Mesodermal cell (in vitro differentiated cells): ENCODE measurements around the gene FURIN.
"Not testable (repeated sequence)": the region's sequence is repeated elsewhere in the genome, so short reads cannot be mapped to it uniquely, and the experiment has no call there.

Experiments used
- H3K27ac ChIP-seq: 2 replicates; pipeline ENCODE4 v1.7.0; 2013; ENCODE audit warnings: mild to moderate bottlenecking, low read depth, low read length, moderate library complexity; ENCODE audit not compliant: severe bottlenecking
- H3K36me3 ChIP-seq: 2 replicates; pipeline ENCODE4 v1.7.1; 2013; ENCODE audit warnings: mild to moderate bottlenecking, low read length, moderate library complexity; ENCODE audit not compliant: control insufficient read depth, insufficient read depth
- H3K4me1 ChIP-seq: one replicate; pipeline ENCODE4 v1.7.1; 2013; ENCODE audit warnings: mild to moderate bottlenecking, low read length; ENCODE audit not compliant: insufficient read depth, control insufficient read depth, poor library complexity, severe bottlenecking
- H3K4me3 ChIP-seq: 2 replicates; pipeline ENCODE4 v1.7.0; 2013; ENCODE audit warnings: low read length, control low read depth, mild to moderate bottlenecking; ENCODE audit not compliant: insufficient read depth, poor library complexity, severe bottlenecking; ENCODE audit errors: extremely low read depth
- H3K9me3 ChIP-seq: 2 replicates; pipeline ENCODE4 v1.7.1; 2013; ENCODE audit warnings: mild to moderate bottlenecking, low read length, moderate library complexity; ENCODE audit not compliant: control insufficient read depth
- WGBS, 2 experiments: methylation state at CpG; one replicate each; pipeline ENCODE4 v1.1.5; 2013; ENCODE audit warnings: missing lambda C conversion rate in 2 of 2; ENCODE audit not compliant: insufficient coverage in 2 of 2; 5-methylcytosine and 5-hydroxymethylcytosine counted together

The FURIN gene

GRCh38 chr15:90903733-90904536 is 35.5 kb downstream of the FURIN start:
- Histone ChIP-seq H3K36me3 (peaks cover 27% of the 10 kb centered on the region), H3K27ac (no peak overlapping the region), H3K9me3 (no peaks in the 10 kb centered on the region), H3K4me3 (peak overlapping the region; percentile 56), H3K4me1 (no peaks in the 10 kb centered on the region)
- WGBS, 2 experiments: 20 to 48% methylated on average over 10 to 11 of the region's 18 CpGs

- H3K27ac ChIP-seq: no peak overlapping the region
- 91 to 100% methylated on average over 6 to 7 of the region's 9 CpGs for WGBS, 2 experiments
Measured at GRCh38 chr15:90904746-90905145, 36.4 kb downstream of the FURIN start.

GRCh38 chr15:90905306-90906180 is 37.2 kb downstream of the FURIN start:
- Histone ChIP-seq H3K27ac (no peak overlapping the region), H3K4me1 (no peaks in the 10 kb centered on the region), H3K4me3 (no peak overlapping the region), H3K9me3 (no peaks in the 10 kb centered on the region), H3K36me3 (peaks cover 34% of the 10 kb centered on the region)
- 96% methylated on average over 26 of the region's 28 CpGs for WGBS, 2 experiments

More at GRCh38 chr15:90904746-90905145, 36.4 kb downstream of the FURIN start:
- no peak overlapping the region for H3K4me3 ChIP-seq
- no peaks in the 10 kb centered on the region for H3K9me3 ChIP-seq
- peaks cover 32% of the 10 kb centered on the region for H3K36me3 ChIP-seq
- no peaks in the 10 kb centered on the region for H3K4me1 ChIP-seq

DNA sequence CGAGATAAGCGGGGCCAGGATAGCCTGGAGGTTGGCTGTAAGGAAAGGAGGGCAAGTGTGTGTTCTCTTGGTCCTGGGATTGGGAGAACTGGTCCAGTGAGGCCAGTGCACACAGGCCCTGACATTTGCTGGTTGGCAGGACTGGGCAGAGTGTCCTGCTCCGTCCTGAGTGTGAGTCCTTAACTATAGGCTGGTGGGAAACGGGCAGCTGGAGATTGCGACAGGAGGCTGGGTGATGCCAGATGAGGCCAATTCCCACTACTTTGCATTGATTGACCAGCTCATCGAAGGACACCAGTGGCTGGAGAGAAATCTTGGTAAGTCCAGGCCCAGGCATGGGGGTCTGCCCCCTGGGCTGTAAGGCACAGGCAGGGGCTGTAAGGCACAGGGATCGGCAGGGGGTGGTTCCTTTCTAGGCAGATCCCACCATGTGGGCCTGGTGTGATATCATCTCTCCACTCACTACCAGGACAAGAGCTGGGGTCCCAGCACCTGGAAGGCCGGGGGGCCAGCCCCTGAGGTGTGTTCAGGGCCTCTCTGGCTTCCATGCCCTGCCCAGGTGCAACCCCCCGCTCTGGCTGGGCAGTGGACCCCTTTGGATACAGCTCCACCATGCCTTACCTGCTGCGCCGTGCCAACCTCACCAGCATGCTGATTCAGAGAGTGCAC is 37.9 kb downstream of the FURIN start:
- H3K9me3 ChIP-seq: no peaks in the 10 kb centered on the region
- no peak overlapping the region for H3K4me3 ChIP-seq
- H3K4me1 ChIP-seq: no peaks in the 10 kb centered on the region
- peaks cover 39% of the 10 kb centered on the region for H3K36me3 ChIP-seq
- 95 to 96% methylated on average over 9 of the region's 11 CpGs for WGBS, 2 experiments
- no peak overlapping the region for H3K27ac ChIP-seq

GRCh38 chr15:90907051-90907660 is 38.8 kb downstream of the FURIN start:
- 87 to 95% methylated on average over 14 to 15 of the region's 15 CpGs for WGBS, 2 experiments

DNA sequence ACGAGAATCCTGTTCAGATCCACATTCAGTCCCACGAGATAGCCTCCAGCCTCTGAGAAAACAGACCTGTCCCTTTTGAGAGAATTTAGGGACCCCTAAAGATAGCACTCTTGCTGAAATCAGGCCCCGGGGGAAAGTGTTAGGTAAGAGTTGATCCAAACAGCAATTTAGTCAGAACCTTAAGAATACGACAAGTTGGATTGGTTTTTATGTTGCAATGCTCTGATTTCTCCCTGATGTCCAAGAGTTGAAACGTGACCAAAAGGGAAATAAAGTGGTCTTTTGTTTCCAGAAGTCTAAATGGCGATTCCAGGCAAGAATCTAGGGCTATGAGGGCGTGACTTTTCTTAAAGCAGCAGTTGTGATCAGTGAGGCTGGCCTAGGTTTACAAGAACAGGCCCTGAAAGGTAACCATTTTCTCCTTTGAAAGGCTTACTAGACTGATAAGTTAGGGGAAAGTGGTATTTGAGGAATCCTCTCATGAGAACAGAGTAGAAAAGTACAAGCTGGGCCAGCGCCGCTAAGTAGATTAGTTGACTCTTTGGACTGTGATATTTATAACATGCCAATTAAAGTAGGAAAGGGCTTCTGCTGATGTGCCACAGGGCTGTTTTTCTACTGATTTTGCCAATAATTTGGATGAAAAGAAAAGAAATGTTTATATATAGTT is 39.6 kb downstream of the FURIN start:
- no peaks in the 10 kb centered on the region for H3K4me1 ChIP-seq
- no peaks in the 10 kb centered on the region for H3K9me3 ChIP-seq
- peaks cover 54% of the 10 kb centered on the region for H3K36me3 ChIP-seq
- WGBS, 2 experiments: 85 to 87% methylated on average over 8 to 9 of the region's 9 CpGs
- H3K27ac ChIP-seq: no peak overlapping the region
- H3K4me3 ChIP-seq: no peak overlapping the region

More at GRCh38 chr15:90907051-90907660, 38.8 kb downstream of the FURIN start:
- H3K4me3 ChIP-seq: no peak overlapping the region
- H3K9me3 ChIP-seq: no peaks in the 10 kb centered on the region
- H3K36me3 ChIP-seq: peaks cover 46% of the 10 kb centered on the region
- H3K4me1 ChIP-seq: no peaks in the 10 kb centered on the region
- no peak overlapping the region for H3K27ac ChIP-seq

DNA sequence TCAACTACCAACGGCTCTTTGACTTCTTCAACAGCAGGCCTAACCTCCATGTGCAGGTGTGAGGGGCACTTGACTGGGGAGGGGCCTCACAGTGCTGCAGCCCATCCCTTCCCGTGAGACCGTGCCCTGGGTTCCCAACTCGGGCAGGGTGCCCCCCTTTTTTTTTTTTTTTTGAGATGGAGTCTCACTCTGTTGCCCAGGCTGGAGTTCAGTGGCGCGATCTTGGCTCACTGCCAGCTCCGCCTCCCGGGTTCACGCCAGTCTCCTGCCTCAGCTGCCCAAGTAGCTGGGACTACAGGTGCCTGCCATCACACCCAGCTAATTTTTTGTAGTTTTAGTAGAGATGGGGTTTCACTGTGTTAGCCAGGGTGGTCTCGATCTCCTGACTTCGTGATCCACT is 41.1 kb downstream of the FURIN start:
- 94 to 96% methylated on average over 6 to 9 of the region's 11 CpGs for WGBS, 2 experiments

DNA sequence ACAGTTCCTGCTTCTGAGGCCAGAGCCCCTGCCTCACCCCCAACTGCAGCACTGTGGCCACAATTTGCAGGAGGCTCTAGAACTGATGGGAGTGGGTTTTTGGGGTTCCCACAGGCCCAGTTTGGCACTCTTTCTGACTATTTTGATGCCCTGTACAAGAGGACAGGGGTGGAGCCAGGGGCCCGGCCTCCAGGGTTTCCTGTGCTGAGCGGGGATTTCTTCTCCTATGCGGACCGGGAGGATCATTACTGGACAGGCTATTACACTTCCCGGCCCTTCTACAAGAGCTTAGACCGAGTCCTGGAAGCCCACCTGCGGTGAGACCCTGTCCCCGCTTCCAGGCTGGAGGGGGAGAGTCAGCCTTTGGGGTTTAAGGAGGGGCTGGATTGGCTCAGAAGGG is 41.6 kb downstream of the FURIN start:
- Histone ChIP-seq H3K4me1 (no peaks in the 10 kb centered on the region), H3K27ac (no peak overlapping the region), H3K36me3 (peaks cover 63% of the 10 kb centered on the region), H3K4me3 (no peak overlapping the region), H3K9me3 (no peaks in the 10 kb centered on the region)
- 97 to 99% methylated on average over 8 of the region's 8 CpGs for WGBS, 2 experiments

More for the DNA sequence above, 41.1 kb downstream of the FURIN start:
- not testable (repeated sequence) for H3K4me1 ChIP-seq, H3K27ac ChIP-seq, H3K4me3 ChIP-seq, H3K9me3 ChIP-seq
- peaks cover 63% of the 10 kb centered on the region for H3K36me3 ChIP-seq

- Histone ChIP-seq H3K4me3 (no peak overlapping the region), H3K36me3 (peaks cover 56% of the 10 kb centered on the region), H3K4me1 (peaks cover 3% of the 10 kb centered on the region), H3K9me3 (no peaks in the 10 kb centered on the region), H3K27ac (no peak overlapping the region)
- WGBS, 2 experiments: 96 to 100% methylated on average over 10 to 19 of the region's 24 CpGs
Measured at GRCh38 chr15:90910441-90911301, 42.3 kb downstream of the FURIN start.
